HL-60 (cell line): ENCODE results near the gene SPEM2.
A peak's percentile ranks its signal among the peaks of the same experiment; 100 is the strongest.

Experiments used
- DNase-seq, 2 experiments: peaks; one replicate each; pipeline ENCODE4 v3.0.0-alpha.2; 2010 to 2020; ENCODE audit warnings: low read depth in 1 of 2, low spot score in 1 of 2
- H3K27ac ChIP-seq: fragments of 250-450 bp; sonication (Bioruptor Pico); replicated peaks from 2 replicates; pipeline ENCODE4 v1.5.1; 2020; ENCODE audit warnings: mild to moderate bottlenecking, moderate library complexity
- H3K27me3 ChIP-seq: fragments of 250-450 bp; sonication (Bioruptor Pico); 2 replicates; pipeline ENCODE4 v1.5.1; 2021; ENCODE audit warnings: mild to moderate bottlenecking, moderate library complexity; ENCODE audit not compliant: insufficient read depth, poor library complexity, severe bottlenecking
- H3K4me3 ChIP-seq: replicated peaks from 2 replicates; pipeline ENCODE4 v1.5.1; 2011; ENCODE audit warnings: mild to moderate bottlenecking, control low read depth, low read length; ENCODE audit not compliant: insufficient read depth
- CTCF ChIP-seq: IDR thresholded peaks from one replicate; pipeline ENCODE4 v1.5.1; 2011; ENCODE audit warnings: low read length, control low read depth, inconsistent platforms; ENCODE audit not compliant: insufficient read depth
- GABPA ChIP-seq: IDR thresholded peaks from 2 replicates; pipeline ENCODE4 v1.6.1; 2012; ENCODE audit warnings: low read depth
- POLR2AphosphoS5 ChIP-seq: IDR thresholded peaks from 2 replicates; pipeline ENCODE4 v1.6.1; 2012; ENCODE audit warnings: low read depth
- REST ChIP-seq: IDR thresholded peaks from 2 replicates; pipeline ENCODE4 v1.6.1; 2012; ENCODE audit warnings: low read depth; ENCODE audit not compliant: insufficient replicate concordance
- SPI1 ChIP-seq: IDR thresholded peaks from 2 replicates; pipeline ENCODE4 v1.6.1; 2012; ENCODE audit warnings: low read depth, mild to moderate bottlenecking, borderline replicate concordance

SPEM2 gene

GRCh38 chr17:7391307-7391706 is 34.1 kb upstream of the SPEM2 start:
- Histone ChIP-seq H3K27ac (no peak overlapping the region), H3K4me3 (no peak overlapping the region), H3K27me3 (no peaks in the 10 kb centered on the region)
- DNase-seq = no peak
- TF ChIP-seq REST = no peak
- no peak for TF ChIP-seq GABPA
- TF ChIP-seq POLR2AphosphoS5 = no peak
- no peak for TF ChIP-seq CTCF
- TF ChIP-seq SPI1 = no peak

- no peak for DNase-seq
- H3K4me3 ChIP-seq = no peak overlapping the region
- no peak for TF ChIP-seq CTCF
- no peak for TF ChIP-seq POLR2AphosphoS5
- TF ChIP-seq GABPA = no peak
- no peak for TF ChIP-seq SPI1
- TF ChIP-seq REST = no peak
- H3K27ac ChIP-seq = no peak overlapping the region
- H3K27me3 ChIP-seq = no peaks in the 10 kb centered on the region
These were observed 32.5 kb upstream of the SPEM2 start for GRCh38 chr17:7392696-7393612.

- no peak for DNase-seq
- Histone ChIP-seq H3K4me3 (peak overlapping the region; percentile 58), H3K27ac (no peak overlapping the region), H3K27me3 (no peaks in the 10 kb centered on the region)
- no peak for TF ChIP-seq GABPA
- TF ChIP-seq SPI1 = no peak
- no peak for TF ChIP-seq REST
- TF ChIP-seq CTCF = no peak
- no peak for TF ChIP-seq POLR2AphosphoS5
These were observed 31.6 kb upstream of the SPEM2 start for GRCh38 chr17:7393613-7394451.
